ENCODE measurements around the gene RGMA.
"Not testable (repeated sequence)": the region's sequence is repeated elsewhere in the genome, so short reads cannot be mapped to it uniquely, and the experiment has no call there.

Gene RGMA

GRCh38 chr15:93047621-93048425 is 41.2 kb downstream of the RGMA start:
- DNase-seq, result peak in 1 of 4 experiments; percentile 8

GRCh38 chr15:93046721-93047120 is 42.3 kb downstream of the RGMA start:
- no peak for DNase-seq

- DNase-seq, result no peak
Measured at GRCh38 chr15:93046120-93046519, 42.9 kb downstream of the RGMA start.

- DNase-seq, result no peak
Measured at GRCh38 chr15:93045191-93045785, 43.7 kb downstream of the RGMA start.

GRCh38 chr15:93044301-93045190 is 44.5 kb downstream of the RGMA start:
- no peak for DNase-seq

GRCh38 chr15:93043621-93044300 is 45.2 kb downstream of the RGMA start:
- DNase-seq, result peak in 1 of 4 experiments; percentile 3

GRCh38 chr15:93042691-93043378 is 46.2 kb downstream of the RGMA start:
- no peak for DNase-seq

- DNase-seq, result no peak
Measured at GRCh38 chr15:93042211-93042610, 46.8 kb downstream of the RGMA start.

- no peak for DNase-seq
Measured at GRCh38 chr15:93041159-93041547, 47.9 kb downstream of the RGMA start.

GRCh38 chr15:93040288-93041158 is 48.5 kb downstream of the RGMA start:
- peak in 3 of 4 experiments; percentile 21 to 74 (median 68) for DNase-seq

GRCh38 chr15:93039562-93040287 is 49.3 kb downstream of the RGMA start:
- DNase-seq, result not testable (repeated sequence)

- no peak for DNase-seq
Measured at GRCh38 chr15:93037820-93038705, 50.9 kb downstream of the RGMA start.

GRCh38 chr15:93036951-93037819 is 51.8 kb downstream of the RGMA start:
- DNase-seq, result peak; percentile 65 to 87 (median 77)

- peak; percentile 66 to 70 (median 68) for DNase-seq
Measured at GRCh38 chr15:93035953-93036810, 52.8 kb downstream of the RGMA start.

- no peak for DNase-seq
Measured at GRCh38 chr15:93035092-93035915, 53.7 kb downstream of the RGMA start.

GRCh38 chr15:93034512-93034911 is 54.5 kb downstream of the RGMA start:
- DNase-seq, result no peak
